NT2/D1 (cell line): Measurements from ENCODE around the gene ULK4.

Experiments
- SUZ12 ChIP-seq: IDR thresholded peaks from 2 replicates; pipeline ENCODE4 v1.6.1; 2011; ENCODE audit not compliant: insufficient read length, insufficient read depth; ENCODE audit errors: extremely low read depth
- YY1 ChIP-seq: IDR thresholded peaks from 2 replicates; pipeline ENCODE4 v1.6.1; 2011; ENCODE audit not compliant: insufficient read length, insufficient read depth
- ZNF274 ChIP-seq: IDR thresholded peaks from 2 replicates; pipeline ENCODE4 v1.6.1; 2011; ENCODE audit warnings: mild to moderate bottlenecking, low read depth, low read length

- TF ChIP-seq YY1 (no peak), ZNF274 (no peak), SUZ12 (no peak)
These were observed 381.5 kb downstream of the ULK4 start for GRCh38 chr3:41580274-41580959.
